OCI-LY7 (cell line): ENCODE results near the gene GSX2. TPM values are rescaled to one million over a fixed set of nuclear protein-coding genes. Genes with fewer than 3 reads are reported as not detected.

Experiments used
- BruUV-seq: library from RNA; stranded (reverse); fragments of 400-500 nt; replicated peaks from 2 replicates; lab custom pipeline; 2021; lab: Mats Ljungman, UMichigan
- CTCF ChIA-PET: fragments of 300-600 bp; sonication (Branson Sonifier 250); formaldehyde crosslinking; loops from one replicate; lab custom pipeline; 2022; ENCODE audit warnings: antibody characterized with exemption; ENCODE audit not compliant: unreplicated experiment; lab: Charles Lee
- POLR2A ChIA-PET: fragments of 300-600 bp; sonication (Branson Sonifier 250); formaldehyde crosslinking; loops from one replicate; lab custom pipeline; 2022; ENCODE audit warnings: antibody characterized with exemption; lab: Charles Lee
- DNase-seq: peaks from one replicate; pipeline ENCODE4 v3.0.0-alpha.2; 2015; ENCODE audit warnings: low spot score
- H2AFZ ChIP-seq: fragments of 200-600 bp; sonication (generic), shearing (Covaris generic); 2 replicates; pipeline ENCODE4 v1.6.1; 2014; ENCODE audit warnings: mild to moderate bottlenecking, antibody characterized with exemption, low read length, moderate library complexity
- H3K27ac ChIP-seq: fragments of 200-600 bp; sonication (generic); 2 replicates; pipeline ENCODE4 v1.5.1; 2014; ENCODE audit warnings: mixed run types, low read depth, mild to moderate bottlenecking, moderate library complexity, low read length, inconsistent platforms; ENCODE audit not compliant: poor library complexity, severe bottlenecking
- H3K36me3 ChIP-seq: fragments of 200-600 bp; sonication (generic); 2 replicates; pipeline ENCODE4 v1.6.1; 2014; ENCODE audit warnings: mild to moderate bottlenecking, antibody characterized with exemption, low read length, moderate library complexity, mixed read lengths; ENCODE audit not compliant: insufficient read depth
- H3K4me1 ChIP-seq: fragments of 200-600 bp; sonication (generic); 2 replicates; pipeline ENCODE4 v1.5.1; 2014; ENCODE audit warnings: mild to moderate bottlenecking, low read length; ENCODE audit not compliant: insufficient read depth, poor library complexity, severe bottlenecking
- H3K4me2 ChIP-seq: fragments of 200-600 bp; sonication (generic); 2 replicates; pipeline ENCODE4 v1.6.1; 2014; ENCODE audit warnings: mild to moderate bottlenecking, low read length
- H3K4me3 ChIP-seq: fragments of 200-600 bp; sonication (generic); 2 replicates; pipeline ENCODE4 v1.5.1; 2014; ENCODE audit warnings: mild to moderate bottlenecking, low read depth, low read length; ENCODE audit not compliant: poor library complexity, severe bottlenecking
- H3K79me2 ChIP-seq: fragments of 200-600 bp; sonication (generic); 2 replicates; pipeline ENCODE4 v1.6.1; 2016; ENCODE audit warnings: low read depth, mild to moderate bottlenecking, low read length, moderate library complexity, mixed read lengths; ENCODE audit not compliant: insufficient read depth
- H3K9me2 ChIP-seq: fragments of 200-600 bp; sonication (generic); 2 replicates; pipeline ENCODE4 v1.6.1; 2016; ENCODE audit warnings: mild to moderate bottlenecking, low read length, mixed read lengths; ENCODE audit not compliant: insufficient read depth
- H3K9me3 ChIP-seq: fragments of 200-600 bp; sonication (generic); 2 replicates; pipeline ENCODE4 v1.6.1; 2014; ENCODE audit warnings: mild to moderate bottlenecking, mixed run types, low read length, mixed read lengths
- H4K20me1 ChIP-seq: fragments of 200-600 bp; sonication (generic); 2 replicates; pipeline ENCODE4 v1.6.1; 2014; ENCODE audit warnings: mild to moderate bottlenecking, antibody characterized with exemption, low read length, moderate library complexity, mixed read lengths; ENCODE audit not compliant: insufficient read depth
- CTCF ChIP-seq: fragments of 200-600 bp; sonication (generic); conservative IDR thresholded peaks from 2 replicates; pipeline ENCODE4 v1.5.1; 2014; ENCODE audit warnings: mild to moderate bottlenecking, antibody characterized with exemption, low read length, moderate library complexity, mixed read lengths
- EZH2phosphoT487 ChIP-seq: fragments of 200-600 bp; sonication (generic); IDR thresholded peaks from 2 replicates; pipeline ENCODE4 v1.6.1; 2018; ENCODE audit warnings: low read depth, borderline replicate concordance, mild to moderate bottlenecking, mixed run types, antibody characterized with exemption, low read length, moderate library complexity, mixed read lengths
- intact Hi-C: fragments of 100-400 bp; cut with micrococcal nuclease; formaldehyde crosslinking; loops from one replicate; pipeline ENCODE4 v1.10.0; 2022; ENCODE audit not compliant: unreplicated experiment
- total RNA-seq, 2 experiments: library from RNA; depleted of rRNA in 1 of 2; stranded (reverse); fragments of >200 nt in 1 of 2; shearing (Covaris generic) in 1 of 2; gene quantifications; 2 replicates each; pipeline ENCODE4 v1.2.3, GENCODE V29; 2014 to 2022

Gene GSX2
- total RNA-seq, 2 experiments from 2014 or later: not detected

DNA sequence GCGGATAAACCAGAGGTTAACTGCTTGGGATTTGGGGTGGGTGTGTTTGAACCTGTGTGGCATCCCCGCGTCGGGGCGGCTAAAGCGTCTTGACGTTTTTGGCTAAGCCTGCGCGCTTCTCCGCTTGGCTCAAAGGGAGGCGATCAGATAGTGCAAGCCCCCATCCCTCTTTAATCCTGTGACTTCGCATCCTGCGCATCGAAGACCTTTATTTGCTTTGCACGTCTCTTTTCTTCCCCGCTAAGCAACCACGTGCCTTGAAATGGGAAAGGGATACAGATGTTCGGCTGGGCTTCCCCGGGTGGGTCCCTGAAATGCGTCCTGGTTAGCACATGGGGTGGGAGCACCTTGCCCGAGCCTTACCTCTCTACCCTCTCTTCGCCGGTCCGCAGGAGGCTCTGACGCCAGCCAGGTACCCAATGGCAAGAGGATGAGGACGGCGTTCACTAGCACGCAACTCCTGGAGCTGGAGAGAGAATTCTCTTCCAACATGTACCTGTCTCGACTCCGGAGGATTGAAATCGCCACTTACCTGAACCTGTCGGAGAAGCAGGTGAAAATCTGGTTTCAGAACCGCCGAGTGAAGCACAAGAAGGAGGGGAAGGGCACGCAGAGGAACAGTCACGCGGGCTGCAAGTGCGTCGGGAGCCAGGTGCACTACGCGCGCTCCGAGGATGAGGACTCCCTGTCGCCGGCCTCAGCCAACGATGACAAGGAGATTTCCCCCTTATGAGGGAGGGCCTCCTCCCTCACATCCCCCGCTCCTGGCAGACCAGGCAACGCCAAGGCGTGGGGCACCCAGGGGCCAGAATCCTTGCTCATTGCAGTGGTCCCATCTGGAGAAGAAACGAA, 1.5 kb downstream of the GSX2 start:
- intact Hi-C loops: no loop called here

DNA sequence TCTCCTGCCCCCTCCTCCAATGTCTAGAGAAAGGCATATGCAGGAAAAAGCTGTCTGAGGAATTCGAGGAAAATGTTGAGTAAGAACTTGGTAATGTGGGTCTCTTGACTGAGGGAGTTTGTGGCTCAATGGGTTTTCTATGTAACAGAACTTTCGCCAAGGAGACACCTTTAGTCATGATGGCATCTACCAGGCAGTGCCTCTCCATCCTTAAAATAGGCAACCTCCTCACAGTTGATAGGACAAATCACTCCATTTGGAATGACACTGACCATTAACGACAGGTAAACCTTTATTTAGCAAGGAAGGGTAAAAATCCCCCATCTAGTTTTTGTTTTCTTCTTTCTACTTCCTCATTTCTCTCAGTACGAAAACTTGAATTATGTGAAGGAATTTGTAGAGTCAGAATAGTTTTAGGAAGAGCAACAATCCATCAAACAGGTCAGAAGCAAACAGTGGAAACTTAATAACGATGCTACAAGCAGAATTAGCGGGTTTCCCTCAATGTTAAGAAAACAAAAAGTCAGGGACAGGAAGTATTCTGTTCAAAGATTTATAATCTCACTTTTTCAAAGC, 2.7 kb downstream of the GSX2 start:
- Histone ChIP-seq H3K79me2 (no peaks in the 10 kb centered on the region), H4K20me1 (no peaks in the 10 kb centered on the region), H3K9me3 (no peaks in the 10 kb centered on the region), H3K4me3 (peak overlapping the region; percentile 7), H3K9me2 (no peaks in the 10 kb centered on the region), H3K27ac (no peak overlapping the region), H3K36me3 (no peaks in the 10 kb centered on the region), H3K4me1 (peaks cover 44% of the 10 kb centered on the region), H3K4me2 (peak overlapping the region; percentile 51), H2AFZ (peak overlapping the region; percentile 95)
- TF ChIP-seq EZH2phosphoT487 (no peak), CTCF (no peak)
- ChIA-PET POLR2A (no interaction called here), CTCF (no interaction called here)
- intact Hi-C loops: no loop called here
- BruUV-seq: no TSS peak
- peak; percentile 13 for DNase-seq

More for the DNA sequence above, 1.5 kb downstream of the GSX2 start:
- Histone ChIP-seq H2AFZ (no peak overlapping the region), H3K79me2 (no peaks in the 10 kb centered on the region), H3K9me3 (no peaks in the 10 kb centered on the region), H3K4me2 (no peak overlapping the region), H3K4me3 (no peak overlapping the region), H3K36me3 (no peaks in the 10 kb centered on the region), H4K20me1 (no peaks in the 10 kb centered on the region), H3K9me2 (no peaks in the 10 kb centered on the region), H3K27ac (no peak overlapping the region), H3K4me1 (peaks cover 34% of the 10 kb centered on the region)
- DNase-seq: no peak
- ChIA-PET POLR2A (no interaction called here), CTCF (no interaction called here)
- no TSS peak for BruUV-seq
- no peak for TF ChIP-seq EZH2phosphoT487
- TF ChIP-seq CTCF: no peak

DNA sequence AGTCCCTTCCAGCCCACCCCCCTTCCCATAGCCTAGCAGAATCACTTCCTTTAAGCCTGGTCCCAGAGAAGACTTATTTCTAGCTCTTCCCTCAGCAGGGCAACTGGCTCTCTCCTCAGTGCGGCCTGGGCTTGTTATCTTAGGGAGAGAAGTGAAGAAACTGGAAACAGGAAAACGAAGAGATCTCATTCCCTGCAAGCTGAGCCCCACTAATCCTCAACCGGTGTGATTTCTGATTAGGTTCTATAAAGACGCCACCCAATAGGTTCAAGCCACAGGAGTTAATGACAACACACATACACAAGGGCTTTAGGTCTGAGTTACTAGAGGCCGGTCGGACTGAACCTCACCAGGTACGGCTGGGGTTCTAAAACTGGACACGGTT, 3.2 kb downstream of the GSX2 start:
- Histone ChIP-seq H3K9me3 (no peaks in the 10 kb centered on the region), H2AFZ (peak overlapping the region; percentile 95), H3K4me2 (peak overlapping the region; percentile 51), H3K79me2 (no peaks in the 10 kb centered on the region), H3K4me1 (peaks cover 50% of the 10 kb centered on the region), H4K20me1 (no peaks in the 10 kb centered on the region), H3K9me2 (no peaks in the 10 kb centered on the region), H3K4me3 (no peak overlapping the region), H3K36me3 (no peaks in the 10 kb centered on the region), H3K27ac (no peak overlapping the region)
- POLR2A ChIA-PET: no interaction called here
- no peak for TF ChIP-seq CTCF
- TF ChIP-seq EZH2phosphoT487: no peak
- CTCF ChIA-PET: interaction anchor here (0.6 kb wide), 1 partner anchor 117 kb away, joined by 3 read pairs; no protein-coding TSS in a partner anchor
- no TSS peak for BruUV-seq
- intact Hi-C loops: no loop called here
- no peak for DNase-seq
